ENCODE measurements around the gene NUFIP1.

The NUFIP1 gene

GRCh38 chr13:44918326-44919103 is 70.8 kb downstream of the NUFIP1 start:
- H3K4me3 ChIP-seq (ENCODE audit: low read depth, low read length) = peak overlapping the region; percentile 77
- no peak for TF ChIP-seq MYC (IDR thresholded peaks at IDR 0.05; ENCODE audit: low read depth, low read length)
- TF ChIP-seq POLR2A (IDR thresholded peaks at IDR 0.05; ENCODE audit: extremely low read depth, insufficient read length) = peak; percentile 61
- peak; percentile 73 for TF ChIP-seq CTCF (IDR thresholded peaks at IDR 0.05; ENCODE audit: low read depth, low read length)
- peak; percentile 83 for TF ChIP-seq MAX (IDR thresholded peaks at IDR 0.05; ENCODE audit: low read depth, low read length)
- DNase-seq (ENCODE audit: low read depth) = peak; percentile 93

- peak; percentile 97 for TF ChIP-seq MYC (IDR thresholded peaks at IDR 0.05; ENCODE audit: low read depth, low read length)
- peak; percentile 84 for TF ChIP-seq POLR2A (IDR thresholded peaks at IDR 0.05; ENCODE audit: extremely low read depth, insufficient read length)
- TF ChIP-seq CTCF (IDR thresholded peaks at IDR 0.05; ENCODE audit: low read depth, low read length) = no peak
- TF ChIP-seq MAX (IDR thresholded peaks at IDR 0.05; ENCODE audit: low read depth, low read length) = peak; percentile 87
- DNase-seq (ENCODE audit: low read depth) = peak; percentile 99
- H3K4me3 ChIP-seq (ENCODE audit: low read depth, low read length) = peak overlapping the region; percentile 77
Measured at GRCh38 chr13:44917589-44918325, 71.5 kb downstream of the NUFIP1 start.

- TF ChIP-seq POLR2A (IDR thresholded peaks at IDR 0.05; ENCODE audit: extremely low read depth, insufficient read length) = no peak
- no peak for TF ChIP-seq CTCF (IDR thresholded peaks at IDR 0.05; ENCODE audit: low read depth, low read length)
- no peak for TF ChIP-seq MAX (IDR thresholded peaks at IDR 0.05; ENCODE audit: low read depth, low read length)
- no peak for TF ChIP-seq MYC (IDR thresholded peaks at IDR 0.05; ENCODE audit: low read depth, low read length)
- no peak overlapping the region for H3K4me3 ChIP-seq (ENCODE audit: low read depth, low read length)
- no peak for DNase-seq (ENCODE audit: low read depth)
Measured at GRCh38 chr13:44912278-44913016, 76.8 kb downstream of the NUFIP1 start.

GRCh38 chr13:44908712-44909111 is 80.6 kb downstream of the NUFIP1 start:
- TF ChIP-seq CTCF (IDR thresholded peaks at IDR 0.05; ENCODE audit: low read depth, low read length) (no peak), MAX (IDR thresholded peaks at IDR 0.05; ENCODE audit: low read depth, low read length) (no peak), POLR2A (IDR thresholded peaks at IDR 0.05; ENCODE audit: extremely low read depth, insufficient read length) (no peak), MYC (IDR thresholded peaks at IDR 0.05; ENCODE audit: low read depth, low read length) (no peak)
- DNase-seq (ENCODE audit: low read depth) = no peak
- H3K4me3 ChIP-seq (ENCODE audit: low read depth, low read length) = no peak overlapping the region

- no peak for TF ChIP-seq MYC (IDR thresholded peaks at IDR 0.05; ENCODE audit: low read depth, low read length)
- no peak for TF ChIP-seq CTCF (IDR thresholded peaks at IDR 0.05; ENCODE audit: low read depth, low read length)
- no peak for TF ChIP-seq MAX (IDR thresholded peaks at IDR 0.05; ENCODE audit: low read depth, low read length)
- no peak overlapping the region for H3K4me3 ChIP-seq (ENCODE audit: low read depth, low read length)
- no peak for DNase-seq (ENCODE audit: low read depth)
Measured at GRCh38 chr13:44908266-44908665, 81.0 kb downstream of the NUFIP1 start.
